RKO (cell line): Measurements from ENCODE around the gene CCNE1.

ENCODE experiments used
- DNase-seq: peaks from one replicate; pipeline ENCODE4 v3.0.0-alpha.2; 2016; ENCODE audit warnings: low spot score

CCNE1 gene

DNA sequence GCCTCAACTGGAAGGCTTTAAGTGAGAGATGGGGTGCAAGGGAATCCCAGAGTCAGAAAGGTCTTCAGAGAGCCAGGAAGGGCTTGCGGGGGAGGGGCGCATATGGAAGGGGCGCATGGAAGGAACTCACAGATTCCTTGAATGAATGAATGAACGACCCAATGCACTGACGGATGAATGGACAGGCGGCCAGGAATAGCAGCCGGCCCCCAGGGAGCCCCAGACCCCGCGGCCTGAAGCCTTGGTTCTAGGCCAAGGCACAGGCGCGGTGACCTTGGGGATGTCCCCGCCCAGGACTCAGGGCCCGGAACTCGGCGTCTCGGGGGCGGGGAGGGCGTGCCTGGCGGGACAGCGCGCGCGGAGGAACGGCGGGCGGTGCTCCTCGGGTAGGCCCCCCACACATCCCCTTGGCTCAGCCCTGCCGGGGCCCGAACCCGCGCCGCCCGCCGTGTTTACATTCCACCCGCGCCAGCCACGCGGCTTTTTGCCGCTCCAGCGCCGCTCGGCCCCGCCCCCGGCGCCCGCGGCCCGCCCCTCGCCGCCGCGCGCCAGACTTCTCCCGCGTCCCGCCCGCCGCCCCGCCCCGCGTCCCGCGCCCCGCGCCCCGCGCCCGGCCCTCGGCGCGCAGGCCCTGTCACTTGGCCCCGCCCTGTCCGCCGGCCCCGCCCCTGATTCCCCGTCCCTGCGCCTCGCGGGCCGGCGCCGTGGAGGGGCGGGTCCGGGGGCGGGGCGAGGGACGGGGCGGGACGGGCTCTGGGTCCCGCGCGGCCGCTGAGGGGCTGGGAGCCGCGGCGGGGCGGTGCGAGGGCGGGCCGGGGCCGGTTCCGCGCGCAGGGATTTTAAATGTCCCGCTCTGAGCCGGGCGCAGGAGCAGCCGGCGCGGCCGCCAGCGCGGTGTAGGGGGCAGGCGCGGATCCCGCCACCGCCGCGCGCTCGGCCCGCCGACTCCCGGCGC lies at the start of gene CCNE1:
TSS of gene CCNE1 (plus strand) at position 867 of the 955 bp plus-strand sequence. CDS start 565 bp downstream, outside the sequence.
- DNase-seq: peak; percentile 76

DNA sequence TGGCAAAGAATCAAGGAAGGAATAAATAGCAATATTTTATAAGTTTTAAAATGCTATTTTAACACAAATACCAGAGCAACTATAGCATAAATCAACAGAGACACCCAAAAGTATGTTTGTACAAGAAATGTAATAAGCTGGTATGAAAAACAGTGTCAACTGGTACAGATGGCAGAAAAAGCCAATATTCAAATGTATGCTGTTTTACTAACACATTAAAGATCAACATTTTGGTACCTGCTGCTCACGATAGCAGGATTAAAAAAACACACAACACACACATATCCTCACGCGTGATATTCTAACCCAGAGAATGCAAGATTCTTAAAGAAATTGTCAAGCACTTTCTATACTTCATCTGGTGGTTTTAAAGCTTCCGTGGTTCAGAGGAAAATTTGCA lies 48.6 kb upstream of the CCNE1 start:
- DNase-seq: no peak

DNA sequence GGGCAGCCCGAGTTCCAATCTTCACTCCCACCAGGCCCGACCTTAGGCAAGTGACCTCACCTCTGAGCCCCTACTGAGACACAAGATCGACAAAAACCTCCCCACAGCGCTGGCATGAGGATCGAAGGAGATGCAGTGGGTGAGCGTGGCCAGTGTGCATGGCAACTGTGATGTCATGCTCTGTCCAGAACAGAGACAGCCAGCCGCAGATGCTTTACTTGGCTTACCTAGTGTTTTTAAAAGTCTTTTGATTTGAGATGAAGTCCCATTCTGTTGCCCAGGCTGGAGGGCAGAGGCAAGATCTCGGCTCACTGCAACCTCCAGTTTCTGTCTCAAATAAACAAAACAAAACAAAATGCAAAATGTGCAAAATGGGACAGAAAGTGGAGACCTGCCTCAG lies 47.4 kb upstream of the CCNE1 start:
- DNase-seq: no peak

DNA sequence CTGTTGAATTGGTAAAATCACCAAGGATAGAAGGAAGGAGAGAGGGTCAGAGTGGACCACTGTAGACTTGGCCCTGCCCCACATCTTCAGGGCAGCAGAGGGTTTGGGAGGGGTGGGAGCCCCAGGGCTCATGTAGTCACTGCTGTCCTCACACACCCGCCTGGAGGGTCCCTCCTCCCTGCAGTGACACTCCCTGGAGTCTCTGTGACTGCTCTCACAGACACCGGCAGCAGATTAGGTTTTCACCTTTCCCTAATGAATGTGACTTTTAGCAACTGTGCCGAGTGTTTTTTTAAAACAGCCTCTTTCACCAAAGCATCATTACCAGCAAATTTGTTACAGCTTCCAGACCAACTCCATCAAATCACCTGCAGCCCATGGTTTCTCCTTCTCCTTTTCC lies 45.7 kb upstream of the CCNE1 start:
- DNase-seq: no peak

DNA sequence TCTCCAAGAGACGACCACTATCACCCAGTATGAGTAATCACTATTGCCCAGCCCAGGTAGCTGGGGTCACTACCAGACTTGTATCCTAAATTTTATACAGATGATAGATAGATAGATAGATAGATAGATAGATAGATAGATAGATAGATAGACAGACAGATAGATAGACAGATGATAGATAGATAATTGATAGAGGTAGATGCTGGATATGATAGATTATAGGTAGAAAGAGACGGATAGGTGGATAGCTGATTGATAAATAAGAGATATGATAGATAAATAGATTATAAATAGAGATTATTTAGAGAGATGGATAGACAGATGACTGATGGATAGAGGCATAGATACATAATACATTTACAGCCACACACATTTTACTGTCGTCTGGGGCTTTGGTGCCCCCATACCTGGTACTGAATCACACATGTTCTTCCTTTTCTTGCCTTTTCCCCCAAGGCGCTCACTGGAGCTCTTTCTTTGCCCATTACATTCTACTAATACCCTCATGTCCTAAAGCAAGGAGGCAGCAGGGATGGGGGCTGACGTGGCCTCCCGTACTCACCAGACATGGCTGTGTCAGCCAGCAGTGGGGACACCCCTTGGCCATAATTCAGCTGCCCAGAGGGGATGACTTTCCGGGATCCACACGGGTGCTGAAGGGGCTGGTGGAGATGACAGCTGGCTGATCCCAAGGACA lies 44.6 kb upstream of the CCNE1 start:
- DNase-seq: no peak

DNA sequence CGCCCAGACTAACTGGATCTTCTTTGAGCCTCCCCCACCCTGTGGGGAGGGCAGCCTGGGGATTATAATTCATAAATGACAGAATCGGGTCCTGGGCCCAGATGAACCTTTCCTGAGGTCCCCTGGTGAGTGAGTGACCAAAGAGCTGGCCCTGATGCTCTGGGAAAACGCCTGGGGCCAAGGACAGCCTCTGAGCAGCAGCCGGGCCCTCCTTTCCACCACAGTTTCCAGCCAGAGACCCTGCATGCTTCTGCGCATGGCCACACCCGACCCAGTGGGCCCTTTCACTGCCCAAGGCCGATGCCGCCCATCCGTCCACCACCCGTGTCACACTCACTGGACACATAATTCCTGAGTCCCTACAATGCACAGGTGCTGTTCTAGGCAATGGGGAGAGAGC lies 43.6 kb upstream of the CCNE1 start:
- DNase-seq: no peak

DNA sequence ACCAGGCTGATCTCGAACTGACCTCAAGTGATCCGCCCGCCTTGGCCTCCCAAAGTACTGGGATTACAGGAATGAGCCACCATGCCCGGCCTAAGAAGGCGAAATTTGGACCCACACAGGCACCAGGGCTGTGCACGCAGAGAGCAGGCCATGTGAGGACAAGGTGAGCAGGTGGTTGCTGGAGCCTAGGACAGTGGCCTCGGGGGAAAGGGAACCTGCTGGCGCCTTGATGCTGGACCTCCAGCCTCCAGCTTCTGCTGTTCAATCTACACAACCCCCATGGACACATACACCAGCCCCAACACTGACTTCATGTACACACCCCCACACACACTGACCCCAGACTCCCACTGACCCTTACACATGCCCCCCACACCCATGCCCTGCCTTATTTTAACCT lies 41.8 kb upstream of the CCNE1 start:
- DNase-seq: no peak

DNA sequence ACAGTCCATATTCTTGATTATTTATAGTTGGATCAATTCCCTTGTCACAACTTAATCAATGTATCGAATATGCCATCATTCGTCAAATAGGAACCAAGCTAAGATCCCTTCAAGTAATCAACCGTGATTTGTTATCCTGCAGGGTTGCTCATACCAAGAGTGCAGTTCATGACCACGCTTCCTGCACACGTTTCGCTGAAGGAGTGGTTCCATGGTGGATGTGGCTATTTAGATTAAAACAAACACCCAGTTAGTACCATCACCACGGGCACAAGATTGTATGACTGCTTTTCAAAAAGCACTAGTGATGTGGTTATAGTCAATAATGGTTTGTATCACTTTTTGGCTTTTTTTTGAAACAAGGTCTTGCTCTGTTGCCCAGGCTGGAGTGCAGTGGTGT lies 41.1 kb upstream of the CCNE1 start:
- no peak for DNase-seq

DNA sequence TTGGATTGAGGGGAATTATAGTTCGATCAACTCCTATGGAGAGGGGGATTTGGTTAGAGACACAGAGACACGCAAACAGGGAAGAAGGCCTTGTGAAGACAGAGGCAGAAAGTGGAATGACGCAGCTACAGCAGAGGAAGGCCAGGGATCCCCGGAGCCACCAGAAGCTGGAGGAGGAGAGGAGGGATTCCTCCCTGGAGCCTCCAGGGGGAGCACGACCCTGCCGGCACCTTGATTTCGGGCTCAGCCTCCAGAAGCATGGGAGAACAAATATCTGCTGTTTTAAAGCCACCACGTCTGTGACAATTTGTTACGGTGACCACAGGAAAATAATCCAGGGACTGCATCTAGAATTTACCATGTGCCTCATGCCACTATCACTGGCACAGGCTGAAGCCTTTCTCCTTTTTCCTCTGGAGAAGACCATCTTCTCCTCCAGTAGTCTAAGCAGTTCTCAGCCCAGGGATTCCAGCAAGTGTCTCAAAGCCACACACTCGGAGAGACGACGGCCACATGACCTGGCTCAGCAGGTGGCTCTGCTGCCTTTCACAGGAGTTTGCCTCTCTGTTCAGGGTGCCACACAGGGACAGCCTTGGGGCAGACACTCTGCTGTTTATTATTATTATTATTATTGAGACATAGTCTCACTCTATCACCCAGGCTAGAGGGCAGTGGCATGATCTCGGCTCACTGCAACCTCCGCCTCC lies 39.9 kb upstream of the CCNE1 start:
- peak; percentile 64 for DNase-seq

DNA sequence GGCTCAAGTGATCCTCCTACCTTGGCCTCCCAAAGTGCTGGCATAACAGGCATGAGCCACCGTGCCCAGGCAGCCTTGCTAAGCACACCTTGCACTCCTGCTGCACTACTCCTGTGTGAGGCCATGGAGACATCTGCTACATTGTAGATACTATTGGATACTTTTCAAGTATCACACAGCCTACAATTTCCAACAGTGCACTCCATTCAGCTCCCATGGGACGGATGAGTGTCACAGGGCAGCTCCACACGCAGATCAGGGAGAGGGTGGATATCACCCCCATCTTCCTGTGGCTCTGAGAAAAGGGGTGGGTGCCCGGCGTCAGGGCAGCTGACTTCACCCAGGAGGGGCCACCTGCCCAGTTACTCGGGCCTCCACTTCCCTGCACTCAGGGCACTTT lies 39.1 kb upstream of the CCNE1 start:
- no peak for DNase-seq

DNA sequence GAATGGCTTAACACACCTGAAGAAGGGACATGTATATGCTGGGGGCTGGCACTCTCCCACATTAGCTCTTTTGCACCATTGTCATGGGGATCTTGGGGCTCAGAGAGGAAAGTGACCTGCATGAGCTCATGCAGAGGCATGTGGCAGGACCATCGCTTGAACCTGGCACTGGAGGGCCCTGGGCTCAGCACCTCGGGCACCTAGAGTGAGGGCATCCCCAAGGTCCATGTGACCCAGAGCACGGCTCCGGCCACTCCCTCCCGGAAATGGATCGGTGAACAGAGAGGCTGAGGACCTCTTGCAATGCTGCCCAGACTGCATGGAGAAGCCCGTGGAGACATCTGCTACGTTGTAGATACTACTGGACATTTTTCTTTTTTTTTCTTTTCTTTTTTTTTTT lies 38.6 kb upstream of the CCNE1 start:
- no peak for DNase-seq

DNA sequence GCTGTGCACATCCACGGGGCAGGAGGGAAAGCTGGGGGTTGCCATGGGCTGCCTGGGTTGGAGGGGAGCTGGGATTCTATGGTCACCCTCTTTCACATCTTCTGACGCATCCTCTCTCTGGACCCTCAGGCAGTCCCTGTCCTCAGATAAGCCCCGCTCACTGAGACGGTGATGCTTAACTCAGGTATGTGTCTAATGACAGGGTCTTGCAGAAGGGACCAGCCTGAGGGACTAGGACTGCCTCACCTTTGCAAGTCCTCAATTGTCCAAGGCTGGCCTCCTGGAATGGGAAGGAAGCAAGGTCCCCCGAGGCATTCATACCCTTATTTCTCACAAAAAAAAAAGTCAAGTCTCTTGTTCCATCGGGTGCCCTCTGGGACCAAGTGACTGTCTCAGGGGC lies 37.7 kb upstream of the CCNE1 start:
- no peak for DNase-seq

DNA sequence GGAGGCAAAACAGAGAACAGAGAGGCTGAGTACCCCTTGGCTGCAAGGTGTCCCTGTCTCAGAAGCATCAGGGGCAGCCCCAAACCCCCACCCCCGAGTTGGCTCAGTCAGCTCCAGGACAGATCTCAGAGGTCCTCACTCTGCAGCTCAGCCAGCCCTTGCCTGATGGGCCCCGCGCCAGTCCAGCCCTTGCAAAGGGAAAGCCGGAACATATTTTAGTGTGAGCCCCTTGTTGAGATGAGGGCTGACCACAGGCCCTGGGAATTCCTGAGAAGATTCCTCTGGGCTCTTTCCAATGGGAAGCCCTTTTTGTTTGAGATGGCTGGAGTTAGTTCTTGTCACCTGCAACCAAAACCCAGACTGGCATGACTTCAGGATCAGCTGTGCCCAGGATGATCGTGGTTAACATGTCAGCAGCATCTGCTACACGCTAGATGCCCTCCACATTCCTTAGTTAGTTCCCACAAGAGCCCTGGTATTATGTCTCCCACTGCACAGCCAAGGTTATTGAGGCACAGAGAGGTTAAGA lies 33.9 kb upstream of the CCNE1 start:
- DNase-seq: no peak

DNA sequence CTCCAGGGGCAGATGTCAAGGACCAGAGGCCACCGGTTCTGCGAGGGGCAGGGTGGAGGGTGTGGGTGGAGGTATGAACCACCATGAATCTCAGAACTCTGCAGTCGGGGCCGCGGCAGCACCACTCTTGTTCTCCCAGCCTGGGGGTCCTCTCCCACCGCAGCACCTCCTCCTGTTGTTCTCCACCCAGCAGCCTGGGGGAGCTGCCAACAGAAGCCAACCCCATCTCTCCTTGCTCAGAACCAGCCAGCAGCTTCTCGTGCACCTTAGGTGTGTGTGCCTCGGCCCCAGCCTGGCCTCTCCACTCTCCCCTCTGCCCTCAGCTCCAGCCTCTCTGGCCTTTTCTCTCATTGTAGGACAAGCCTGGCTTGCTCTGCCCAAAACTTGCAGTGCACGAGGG lies 31.9 kb upstream of the CCNE1 start:
- no peak for DNase-seq

DNA sequence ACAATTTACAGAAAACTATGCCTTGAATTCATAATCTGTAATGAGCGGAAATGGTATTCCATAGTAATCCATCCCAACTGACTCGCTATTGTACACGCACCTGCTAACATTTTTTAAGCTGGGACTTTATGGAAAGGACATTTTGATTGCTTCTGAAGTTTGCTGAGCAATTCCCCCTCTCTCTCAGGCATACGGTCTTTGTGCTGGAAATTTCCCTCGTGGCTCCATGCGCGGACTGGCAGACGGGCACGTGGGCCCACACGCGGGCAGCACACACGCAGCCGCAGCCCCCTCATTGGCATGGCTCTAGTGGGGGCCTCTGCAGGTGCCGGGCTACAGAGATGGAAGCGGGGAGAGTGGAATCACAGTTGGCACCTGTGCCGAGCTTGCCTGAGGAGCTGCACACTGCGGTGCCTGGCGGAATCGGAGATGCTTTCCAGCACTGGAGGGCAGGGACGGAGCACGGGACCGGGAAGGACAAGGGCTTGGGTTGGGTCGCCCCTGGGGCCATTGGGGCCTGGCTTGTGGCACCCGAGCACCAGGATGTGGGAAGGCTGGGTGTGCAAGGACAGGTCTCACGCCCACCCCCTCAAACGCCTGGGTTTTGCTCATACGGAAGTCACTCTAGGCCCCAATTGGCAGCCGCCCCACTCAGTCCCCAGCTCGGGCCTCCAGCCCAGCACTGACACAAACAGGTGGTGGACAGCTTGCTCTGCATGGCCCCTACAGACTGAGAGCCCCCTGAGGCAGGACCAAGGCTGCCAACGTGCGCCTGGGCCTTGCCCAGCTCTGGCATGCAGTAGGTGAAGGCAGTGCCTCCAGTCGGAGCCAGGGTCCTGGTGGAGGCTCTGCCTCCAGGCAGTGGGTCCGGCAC lies 30.2 kb upstream of the CCNE1 start:
- DNase-seq: no peak

DNA sequence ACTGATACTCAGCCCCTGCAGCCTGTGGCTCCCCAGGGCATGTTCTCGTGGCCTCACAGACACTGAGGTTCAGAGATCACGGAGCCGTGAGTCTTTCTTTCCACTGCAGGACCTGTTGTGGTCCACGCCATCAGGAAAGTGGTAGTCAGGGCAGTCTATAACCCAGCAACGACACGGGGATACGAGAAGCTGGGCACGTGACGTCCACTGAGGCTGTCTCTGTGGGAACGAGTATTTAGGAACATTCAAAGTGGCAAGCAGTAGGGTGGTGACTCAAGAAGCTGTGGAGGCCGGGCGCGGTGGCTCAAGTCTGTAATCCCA lies 29.6 kb upstream of the CCNE1 start:
- DNase-seq: no peak

DNA sequence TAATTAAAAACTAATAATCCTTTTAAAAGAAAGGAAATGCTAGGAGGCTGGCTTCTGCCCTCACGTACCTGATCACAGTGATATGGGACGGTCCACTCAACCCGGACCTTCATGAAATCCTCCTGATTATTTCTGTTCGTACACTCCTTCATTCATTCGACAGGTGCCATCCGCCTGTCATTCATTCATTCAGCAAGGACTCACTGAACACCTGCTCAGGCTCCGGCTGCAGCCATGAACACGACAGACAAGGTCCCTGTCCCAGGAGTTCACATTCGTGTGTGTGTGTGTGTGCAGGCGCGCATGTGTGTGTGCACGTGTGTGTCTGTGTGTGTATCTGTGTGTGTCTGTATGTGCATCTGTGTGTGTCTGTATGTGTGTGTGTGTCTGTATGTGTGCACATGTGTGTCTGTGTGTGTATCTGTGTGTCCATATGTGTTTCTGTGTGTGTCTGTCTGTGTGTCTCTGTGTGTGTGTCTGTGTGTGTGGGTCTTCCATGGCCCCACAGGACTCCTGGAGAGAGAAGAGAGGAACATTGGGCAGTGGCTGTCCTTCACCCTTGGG lies 28.1 kb upstream of the CCNE1 start:
- DNase-seq: no peak

DNA sequence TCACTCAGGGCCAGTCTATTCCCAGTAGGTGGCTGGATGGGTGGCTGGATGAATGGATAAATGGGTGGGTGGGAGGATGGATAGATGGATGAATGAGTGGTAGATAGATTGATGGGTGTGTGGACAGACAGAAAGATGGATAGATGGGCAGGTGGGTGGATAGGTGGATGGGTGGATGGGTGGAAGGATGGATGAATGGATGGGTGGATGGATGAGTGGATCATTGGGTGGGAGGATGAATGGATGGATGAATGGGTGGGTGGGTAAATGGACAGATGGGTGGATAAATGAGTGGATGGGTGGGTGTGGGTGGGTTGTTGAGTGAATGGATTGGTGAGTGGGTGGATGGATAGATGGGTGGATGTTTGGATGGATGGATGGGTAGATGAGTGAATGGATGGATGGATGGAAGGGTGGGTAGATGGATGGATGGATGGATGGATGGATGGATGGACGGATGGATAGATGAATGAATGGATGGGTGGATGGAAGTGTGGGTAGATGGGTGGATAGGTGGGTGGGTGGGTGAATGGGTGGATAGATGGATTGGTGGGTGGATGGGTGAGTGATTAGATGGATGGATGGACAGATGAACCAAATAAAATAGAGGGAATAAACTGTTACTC lies 27.1 kb upstream of the CCNE1 start:
- DNase-seq: no peak

DNA sequence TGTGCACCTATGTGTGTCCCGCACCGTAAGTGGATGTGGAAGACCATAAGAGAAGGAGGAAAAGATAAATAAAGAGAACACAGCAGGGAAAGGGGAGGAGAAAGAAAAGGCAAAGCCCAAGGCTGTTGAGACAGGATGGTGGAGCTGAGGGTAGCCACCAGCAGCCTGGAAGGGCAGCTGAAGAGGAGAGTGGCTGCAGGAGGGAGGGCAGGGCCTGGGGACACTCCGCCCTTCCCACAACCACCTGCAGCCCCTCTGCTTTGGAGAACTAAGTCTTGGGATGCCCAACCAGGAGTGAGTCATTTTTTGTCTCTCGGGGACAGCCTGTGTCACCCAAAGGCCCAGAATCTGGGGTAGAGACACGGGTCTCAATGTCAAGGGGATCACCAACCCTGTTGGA lies 26.4 kb upstream of the CCNE1 start:
- DNase-seq: no peak

DNA sequence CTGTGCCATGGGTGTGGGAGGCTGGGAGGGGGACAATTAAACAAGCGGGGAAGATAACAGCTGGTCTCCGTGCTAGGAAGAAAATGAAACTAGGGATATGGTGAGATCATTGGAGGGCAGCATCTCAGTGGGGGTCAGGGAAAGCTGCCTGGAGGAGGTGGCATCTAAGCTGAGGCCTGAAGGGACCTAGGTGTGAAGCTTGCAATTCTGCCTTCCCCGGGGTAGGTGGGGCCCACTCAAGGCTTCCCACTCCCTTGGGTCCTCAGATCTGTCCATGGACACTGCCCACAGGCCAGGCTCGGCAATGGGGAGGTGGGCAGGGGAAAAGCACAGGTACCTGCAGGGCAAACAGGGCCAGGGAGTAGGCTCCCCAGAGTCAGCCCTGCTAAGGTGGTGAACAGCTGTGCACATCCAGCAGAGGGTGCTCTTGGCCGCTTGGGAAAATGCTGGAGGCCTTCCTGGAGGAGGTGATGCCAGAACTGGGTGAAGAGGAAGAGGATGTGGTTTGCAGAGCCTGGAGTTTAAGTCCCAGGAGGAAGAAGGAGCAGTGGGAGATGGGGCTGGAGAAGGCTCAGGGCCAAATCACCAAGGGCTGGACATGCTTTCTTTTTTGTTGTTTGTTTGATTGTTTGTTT lies 25.7 kb upstream of the CCNE1 start:
- no peak for DNase-seq
